Stomach (tissue), 4 donors: ENCODE data around the gene REM1.
"Not testable (repeated sequence)": the region's sequence is repeated elsewhere in the genome, so short reads cannot be mapped to it uniquely, and the experiment has no call there.

Experiments
- POLR2AphosphoS5 ChIP-seq, 3 donors: sonication (generic); formaldehyde crosslinking; IDR thresholded peaks; one replicate each; pipeline ENCODE4 v1.6.1; 2016; ENCODE audit warnings: antibody characterized with exemption in 3 of 3
- TF ChIP-seq, protein P1 (sequence below), 7 experiments: fragments of 450-650 bp in 4 of 7; fragments of 200-600 bp in 3 of 7; sonication (generic) in 3 of 7; IDR thresholded peaks; one replicate each; pipeline ENCODE4 v1.5.1; 2016 to 2019; ENCODE audit warnings: antibody characterized with exemption in 7 of 7, control low read depth in 2 of 7, mild to moderate bottlenecking in 1 of 7

GRCh38 chr20:31426891-31427551 is 48.1 kb upstream of the REM1 start:
- TF ChIP-seq, protein P1, sequence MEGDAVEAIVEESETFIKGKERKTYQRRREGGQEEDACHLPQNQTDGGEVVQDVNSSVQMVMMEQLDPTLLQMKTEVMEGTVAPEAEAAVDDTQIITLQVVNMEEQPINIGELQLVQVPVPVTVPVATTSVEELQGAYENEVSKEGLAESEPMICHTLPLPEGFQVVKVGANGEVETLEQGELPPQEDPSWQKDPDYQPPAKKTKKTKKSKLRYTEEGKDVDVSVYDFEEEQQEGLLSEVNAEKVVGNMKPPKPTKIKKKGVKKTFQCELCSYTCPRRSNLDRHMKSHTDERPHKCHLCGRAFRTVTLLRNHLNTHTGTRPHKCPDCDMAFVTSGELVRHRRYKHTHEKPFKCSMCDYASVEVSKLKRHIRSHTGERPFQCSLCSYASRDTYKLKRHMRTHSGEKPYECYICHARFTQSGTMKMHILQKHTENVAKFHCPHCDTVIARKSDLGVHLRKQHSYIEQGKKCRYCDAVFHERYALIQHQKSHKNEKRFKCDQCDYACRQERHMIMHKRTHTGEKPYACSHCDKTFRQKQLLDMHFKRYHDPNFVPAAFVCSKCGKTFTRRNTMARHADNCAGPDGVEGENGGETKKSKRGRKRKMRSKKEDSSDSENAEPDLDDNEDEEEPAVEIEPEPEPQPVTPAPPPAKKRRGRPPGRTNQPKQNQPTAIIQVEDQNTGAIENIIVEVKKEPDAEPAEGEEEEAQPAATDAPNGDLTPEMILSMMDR (IDR thresholded peaks at IDR 0.05) = not testable (repeated sequence)
- not testable (repeated sequence) for TF ChIP-seq POLR2AphosphoS5 (IDR thresholded peaks at IDR 0.05)
